GM21367 (cell line): ENCODE data around the gene GADD45B.
"Not testable (repeated sequence)": the region's sequence is repeated elsewhere in the genome, so short reads cannot be mapped to it uniquely, and the experiment has no call there.

ENCODE experiments used
- ATAC-seq: cut with Tn5 transposase; IDR thresholded peaks from one replicate; pipeline ENCODE4 v1.9.1; 2021; ENCODE audit not compliant: unreplicated experiment

GADD45B gene

GRCh38 chr19:2487090-2487489, 11.2 kb downstream of the GADD45B start:
- no peak for ATAC-seq

GRCh38 chr19:2487842-2488241, 11.9 kb downstream of the GADD45B start:
- ATAC-seq: no peak

- ATAC-seq: no peak
Observed at GRCh38 chr19:2488405-2488941, 12.5 kb downstream of the GADD45B start.

GRCh38 chr19:2488942-2489731, 13.2 kb downstream of the GADD45B start:
- no peak for ATAC-seq

GRCh38 chr19:2490659-2491058, 14.7 kb downstream of the GADD45B start:
- ATAC-seq: no peak

GRCh38 chr19:2491130-2491801, 15.3 kb downstream of the GADD45B start:
- no peak for ATAC-seq

GRCh38 chr19:2492870-2493269, 16.9 kb downstream of the GADD45B start:
- no peak for ATAC-seq

- ATAC-seq: not testable (repeated sequence)
Observed at GRCh38 chr19:2493448-2493847, 17.5 kb downstream of the GADD45B start.

- ATAC-seq: no peak
Observed at GRCh38 chr19:2494084-2494446, 18.1 kb downstream of the GADD45B start.

GRCh38 chr19:2494447-2495129, 18.7 kb downstream of the GADD45B start:
- ATAC-seq: no peak

- ATAC-seq: no peak
Observed at GRCh38 chr19:2495130-2495641, 19.3 kb downstream of the GADD45B start.

- ATAC-seq: no peak
Observed at GRCh38 chr19:2495651-2496316, 19.9 kb downstream of the GADD45B start.

GRCh38 chr19:2497186-2497585, 21.3 kb downstream of the GADD45B start:
- no peak for ATAC-seq

- ATAC-seq: no peak
Observed at GRCh38 chr19:2500156-2500555, 24.2 kb downstream of the GADD45B start.

GRCh38 chr19:2500841-2501261, 24.9 kb downstream of the GADD45B start:
- ATAC-seq: no peak

GRCh38 chr19:2503521-2504109, 27.7 kb downstream of the GADD45B start:
- ATAC-seq: no peak

- not testable (repeated sequence) for ATAC-seq
Observed at GRCh38 chr19:2506656-2507055, 30.7 kb downstream of the GADD45B start.

- no peak for ATAC-seq
Observed at GRCh38 chr19:2507109-2507508, 31.2 kb downstream of the GADD45B start.

GRCh38 chr19:2509096-2509495, 33.2 kb downstream of the GADD45B start:
- no peak for ATAC-seq

GRCh38 chr19:2511570-2511969, 35.6 kb downstream of the GADD45B start:
- ATAC-seq: no peak

GRCh38 chr19:2511991-2512390, 36.1 kb downstream of the GADD45B start:
- no peak for ATAC-seq
